WERI-Rb-1 (cell line): ENCODE measurements around the gene CA6.
"Not testable (repeated sequence)": the region's sequence is repeated elsewhere in the genome, so short reads cannot be mapped to it uniquely, and the experiment has no call there.

Experiments used
- DNase-seq: peaks from one replicate; pipeline ENCODE4 v3.0.0-alpha.2; 2020
- H3K27ac ChIP-seq: fragments of 250-450 bp; sonication (Bioruptor Pico); 2 replicates; pipeline ENCODE4 v1.5.1; 2020; ENCODE audit warnings: mild to moderate bottlenecking, moderate library complexity
- H3K27me3 ChIP-seq: fragments of 250-450 bp; sonication (Bioruptor Pico); 2 replicates; pipeline ENCODE4 v1.5.1; 2021; ENCODE audit warnings: mild to moderate bottlenecking, low read depth, moderate library complexity; ENCODE audit not compliant: insufficient read depth, severe bottlenecking
- H3K36me3 ChIP-seq: fragments of 250-450 bp; sonication (Bioruptor Pico); 2 replicates; pipeline ENCODE4 v1.5.1; 2020; ENCODE audit warnings: mild to moderate bottlenecking, moderate library complexity
- H3K4me3 ChIP-seq: 2 replicates; pipeline ENCODE4 v1.5.1; 2011; ENCODE audit warnings: low read depth, mild to moderate bottlenecking, control low read depth, low read length
- H3K9me3 ChIP-seq: fragments of 250-450 bp; sonication (Bioruptor Pico); 2 replicates; pipeline ENCODE4 v1.5.1; 2021; ENCODE audit warnings: mild to moderate bottlenecking, moderate library complexity; ENCODE audit not compliant: severe bottlenecking
- CTCF ChIP-seq: IDR thresholded peaks from 2 replicates; pipeline ENCODE4 v1.5.1; 2011; ENCODE audit warnings: low read depth, mild to moderate bottlenecking, control low read depth, inconsistent platforms, low read length

CA6 gene

DNA sequence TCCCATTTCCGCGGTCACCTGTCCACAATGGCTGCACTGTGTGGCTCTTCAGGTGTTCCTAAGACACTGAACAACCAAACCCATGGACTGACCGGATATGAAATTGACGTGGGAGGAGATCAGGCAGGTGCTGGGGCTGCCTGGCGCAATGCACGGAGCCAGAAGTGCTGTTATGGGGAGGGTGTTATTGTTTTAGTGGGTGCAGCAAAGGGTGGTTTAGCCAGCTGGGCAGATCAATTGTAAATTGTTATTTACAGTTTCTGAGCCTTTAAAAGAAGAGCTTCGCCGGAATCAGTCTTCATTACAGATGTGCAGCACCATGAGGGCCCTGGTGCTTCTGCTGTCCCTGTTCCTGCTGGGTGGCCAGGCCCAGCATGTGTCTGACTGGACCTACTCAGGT is at the start of gene CA6:
Gene CA6 (plus strand): TSS at position 301 of the 400 bp plus-strand sequence. CDS start 19 bp downstream, at position 320.
- no peak for DNase-seq
- no peaks in the 10 kb centered on the region for H3K9me3 ChIP-seq
- no peak within 1 kb of the TSS for H3K4me3 ChIP-seq
- H3K27ac ChIP-seq = no peak within 1 kb of the TSS
- no peaks in the 10 kb centered on the region for H3K36me3 ChIP-seq
- H3K27me3 ChIP-seq = no peaks in the 10 kb centered on the region
- TF ChIP-seq CTCF = no peak

GRCh38 chr1:8896775-8897174 is 48.9 kb upstream of the CA6 start:
- DNase-seq, H3K27ac ChIP-seq: not testable (repeated sequence)

DNA sequence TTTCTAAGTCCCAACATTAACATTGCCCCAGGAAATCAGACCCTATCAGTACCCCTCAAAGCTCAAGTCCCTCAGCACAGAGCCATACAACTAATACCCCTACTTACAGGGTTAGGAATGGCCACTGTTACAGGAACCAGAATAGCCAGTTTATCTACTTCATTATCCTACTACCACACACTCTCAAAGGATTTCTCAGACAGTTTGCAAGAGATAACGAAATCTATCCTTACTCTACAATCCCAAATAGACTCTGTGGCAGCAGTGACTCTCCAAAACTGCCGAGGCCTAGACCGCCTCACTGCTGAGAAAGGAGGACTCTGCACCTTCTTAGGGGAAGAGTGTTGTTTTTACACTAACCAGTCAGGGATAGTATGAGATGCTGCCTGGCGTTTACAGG is 48.2 kb upstream of the CA6 start:
- not testable (repeated sequence) for H3K27me3 ChIP-seq, H3K4me3 ChIP-seq, H3K27ac ChIP-seq, H3K36me3 ChIP-seq, H3K9me3 ChIP-seq, DNase-seq

More at GRCh38 chr1:8896775-8897174, 48.9 kb upstream of the CA6 start:
- H3K27me3 ChIP-seq, H3K36me3 ChIP-seq, H3K9me3 ChIP-seq, H3K4me3 ChIP-seq: not testable (repeated sequence)

DNA sequence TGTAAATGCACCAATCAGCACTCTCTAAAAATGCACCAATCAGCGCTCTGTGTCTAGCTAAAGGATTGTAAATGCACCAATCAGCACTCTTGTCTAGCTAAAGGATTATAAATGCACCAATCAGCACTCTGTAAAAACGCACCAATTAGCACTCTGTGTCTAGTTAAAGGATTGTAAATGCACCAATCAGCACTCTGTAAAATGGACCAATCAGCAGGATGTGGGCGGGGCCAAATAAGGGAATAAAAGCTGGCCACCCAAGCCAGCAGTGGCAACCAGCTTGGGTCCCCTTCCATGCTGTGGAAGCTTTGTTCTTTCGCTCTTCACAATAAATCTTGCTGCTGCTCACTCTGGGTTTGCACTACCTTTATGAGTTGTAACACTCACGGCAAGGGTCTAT is 47.2 kb upstream of the CA6 start:
- not testable (repeated sequence) for H3K4me3 ChIP-seq, H3K27ac ChIP-seq, DNase-seq, H3K27me3 ChIP-seq, H3K9me3 ChIP-seq, H3K36me3 ChIP-seq

DNA sequence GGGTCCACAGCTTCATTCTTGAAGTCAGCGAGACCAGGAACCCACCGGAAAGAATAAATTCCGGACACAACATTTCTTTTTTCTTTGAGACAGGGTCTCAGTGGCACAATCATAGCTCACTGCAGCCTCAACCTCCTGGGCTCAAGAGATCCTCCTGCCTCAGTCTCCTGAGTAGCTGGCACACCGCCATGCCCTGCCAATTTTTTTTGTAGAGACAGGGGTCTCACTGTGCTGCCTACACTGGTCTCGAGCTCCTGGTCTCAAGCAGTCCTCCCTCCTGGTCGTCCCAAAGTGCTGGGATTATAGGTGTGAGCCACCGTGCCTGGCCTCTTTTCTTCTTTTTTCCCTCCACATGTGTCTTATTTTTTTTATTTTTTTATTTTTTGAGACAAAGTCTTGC is 46.6 kb upstream of the CA6 start:
- no peak overlapping the region for H3K4me3 ChIP-seq

GRCh38 chr1:8900684-8901083 is 45.0 kb upstream of the CA6 start:
- not testable (repeated sequence) for H3K36me3 ChIP-seq, DNase-seq, H3K9me3 ChIP-seq, H3K27me3 ChIP-seq, H3K27ac ChIP-seq, H3K4me3 ChIP-seq

More for the DNA sequence above, 46.6 kb upstream of the CA6 start:
- H3K36me3 ChIP-seq = no peaks in the 10 kb centered on the region
- peaks cover 4% of the 10 kb centered on the region for H3K9me3 ChIP-seq
- no peak for DNase-seq
- no peak overlapping the region for H3K27ac ChIP-seq
- no peaks in the 10 kb centered on the region for H3K27me3 ChIP-seq
- TF ChIP-seq CTCF = no peak

GRCh38 chr1:8902765-8903164 is 42.9 kb upstream of the CA6 start:
- no peaks in the 10 kb centered on the region for H3K27me3 ChIP-seq

More at GRCh38 chr1:8902765-8903164, 42.9 kb upstream of the CA6 start:
- H3K27ac ChIP-seq = no peak overlapping the region
- DNase-seq = no peak
- no peak for TF ChIP-seq CTCF
- H3K4me3 ChIP-seq = no peak overlapping the region
- H3K9me3 ChIP-seq = peaks cover 4% of the 10 kb centered on the region
- no peaks in the 10 kb centered on the region for H3K36me3 ChIP-seq
